Measurements from ENCODE around the gene HSPB8.

GRCh38 chr12:119129827-119130434 is 48.8 kb upstream of the HSPB8 start:
- TF ChIP-seq, protein P1, sequence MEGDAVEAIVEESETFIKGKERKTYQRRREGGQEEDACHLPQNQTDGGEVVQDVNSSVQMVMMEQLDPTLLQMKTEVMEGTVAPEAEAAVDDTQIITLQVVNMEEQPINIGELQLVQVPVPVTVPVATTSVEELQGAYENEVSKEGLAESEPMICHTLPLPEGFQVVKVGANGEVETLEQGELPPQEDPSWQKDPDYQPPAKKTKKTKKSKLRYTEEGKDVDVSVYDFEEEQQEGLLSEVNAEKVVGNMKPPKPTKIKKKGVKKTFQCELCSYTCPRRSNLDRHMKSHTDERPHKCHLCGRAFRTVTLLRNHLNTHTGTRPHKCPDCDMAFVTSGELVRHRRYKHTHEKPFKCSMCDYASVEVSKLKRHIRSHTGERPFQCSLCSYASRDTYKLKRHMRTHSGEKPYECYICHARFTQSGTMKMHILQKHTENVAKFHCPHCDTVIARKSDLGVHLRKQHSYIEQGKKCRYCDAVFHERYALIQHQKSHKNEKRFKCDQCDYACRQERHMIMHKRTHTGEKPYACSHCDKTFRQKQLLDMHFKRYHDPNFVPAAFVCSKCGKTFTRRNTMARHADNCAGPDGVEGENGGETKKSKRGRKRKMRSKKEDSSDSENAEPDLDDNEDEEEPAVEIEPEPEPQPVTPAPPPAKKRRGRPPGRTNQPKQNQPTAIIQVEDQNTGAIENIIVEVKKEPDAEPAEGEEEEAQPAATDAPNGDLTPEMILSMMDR (IDR thresholded peaks at IDR 0.05): no peak
- TF ChIP-seq POLR2A (IDR thresholded peaks at IDR 0.05): no peak
